ENCODE data around the gene OR12D3. TPM values are rescaled to one million over a fixed set of nuclear protein-coding genes. Genes with fewer than 3 reads are reported as not detected.

Gene OR12D3
- total RNA-seq, 2 experiments from 2014 or later: not detected

DNA sequence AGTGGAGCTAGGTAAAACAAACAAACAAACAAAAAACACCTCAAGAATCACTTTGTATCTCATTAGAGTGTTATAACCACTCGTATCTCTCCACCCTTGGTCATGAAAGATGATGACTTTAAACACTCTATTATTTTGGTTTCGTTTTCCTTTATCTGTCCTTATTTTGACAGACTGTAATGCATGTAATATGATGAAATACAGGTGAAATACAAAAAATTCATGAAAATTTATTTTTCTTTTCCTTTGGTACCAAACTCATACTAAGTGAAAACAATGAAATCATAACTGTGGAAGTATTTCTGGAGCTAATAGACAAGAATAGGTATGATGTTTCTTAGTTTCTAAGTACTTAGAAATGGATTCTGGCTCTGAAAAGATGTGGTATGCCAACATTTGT is 24.4 kb upstream of the OR12D3 start:
- H3K4me2 ChIP-seq (ENCODE audit: low read length): no peak overlapping the region
- CTCF ChIA-PET (ENCODE audit: unreplicated experiment): no interaction called here
- no peaks in the 10 kb centered on the region for H3K36me3 ChIP-seq (ENCODE audit: insufficient read depth, low read length)
- POLR2A ChIA-PET: interaction anchor here (0.6 kb wide), 1 partner anchor 89 kb away, joined by 3 read pairs; no protein-coding TSS in a partner anchor
- BruUV-seq (replicated peaks): no TSS peak
- H3K4me1 ChIP-seq (ENCODE audit: insufficient read depth, low read length, poor library complexity, severe bottlenecking): no peaks in the 10 kb centered on the region
- intact Hi-C loops (cut with micrococcal nuclease; ENCODE audit: unreplicated experiment): no loop called here
- H3K9me3 ChIP-seq (ENCODE audit: low read length): no peaks in the 10 kb centered on the region
- no peak overlapping the region for H2AFZ ChIP-seq (ENCODE audit: low read length)
- TF ChIP-seq EZH2phosphoT487 (IDR thresholded peaks at IDR 0.05; ENCODE audit: borderline replicate concordance, low read depth, low read length): no peak
- TF ChIP-seq, protein P1, sequence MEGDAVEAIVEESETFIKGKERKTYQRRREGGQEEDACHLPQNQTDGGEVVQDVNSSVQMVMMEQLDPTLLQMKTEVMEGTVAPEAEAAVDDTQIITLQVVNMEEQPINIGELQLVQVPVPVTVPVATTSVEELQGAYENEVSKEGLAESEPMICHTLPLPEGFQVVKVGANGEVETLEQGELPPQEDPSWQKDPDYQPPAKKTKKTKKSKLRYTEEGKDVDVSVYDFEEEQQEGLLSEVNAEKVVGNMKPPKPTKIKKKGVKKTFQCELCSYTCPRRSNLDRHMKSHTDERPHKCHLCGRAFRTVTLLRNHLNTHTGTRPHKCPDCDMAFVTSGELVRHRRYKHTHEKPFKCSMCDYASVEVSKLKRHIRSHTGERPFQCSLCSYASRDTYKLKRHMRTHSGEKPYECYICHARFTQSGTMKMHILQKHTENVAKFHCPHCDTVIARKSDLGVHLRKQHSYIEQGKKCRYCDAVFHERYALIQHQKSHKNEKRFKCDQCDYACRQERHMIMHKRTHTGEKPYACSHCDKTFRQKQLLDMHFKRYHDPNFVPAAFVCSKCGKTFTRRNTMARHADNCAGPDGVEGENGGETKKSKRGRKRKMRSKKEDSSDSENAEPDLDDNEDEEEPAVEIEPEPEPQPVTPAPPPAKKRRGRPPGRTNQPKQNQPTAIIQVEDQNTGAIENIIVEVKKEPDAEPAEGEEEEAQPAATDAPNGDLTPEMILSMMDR (conservative IDR thresholded peaks at IDR 0.05; ENCODE audit: low read length): no peak
- no peak overlapping the region for H3K4me3 ChIP-seq (ENCODE audit: low read depth, low read length, poor library complexity, severe bottlenecking)
- DNase-seq (ENCODE audit: low spot score): no peak
- H3K9me2 ChIP-seq (ENCODE audit: insufficient read depth, low read length): no peaks in the 10 kb centered on the region
- H3K79me2 ChIP-seq (ENCODE audit: insufficient read depth, low read depth, low read length): no peaks in the 10 kb centered on the region
- no peak overlapping the region for H3K27ac ChIP-seq (ENCODE audit: low read depth, low read length, poor library complexity, severe bottlenecking)
- H4K20me1 ChIP-seq (ENCODE audit: insufficient read depth, low read length): no peaks in the 10 kb centered on the region

DNA sequence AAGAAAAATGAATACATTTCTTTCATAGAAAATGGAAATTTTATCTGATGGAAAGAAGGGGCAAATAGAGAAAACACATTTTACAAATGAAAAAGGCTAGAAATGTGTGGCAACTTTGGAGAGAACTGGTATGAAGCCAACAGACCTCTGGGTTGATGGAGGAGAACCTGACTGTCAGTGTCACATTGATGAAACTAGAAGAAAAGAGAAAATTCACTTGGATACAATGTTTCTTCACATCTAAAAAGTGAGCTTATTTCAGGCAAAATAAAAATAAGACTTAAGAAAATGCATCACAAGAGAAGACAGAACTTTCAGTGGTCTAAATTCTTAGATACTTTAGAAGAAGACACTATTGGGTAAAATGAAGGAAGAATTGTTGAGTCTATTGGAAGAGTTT is 20.2 kb upstream of the OR12D3 start, which contains the start of gene OR12D2:
Gene OR12D2 (plus strand): TSS at position 301 of the 400 bp plus-strand sequence. CDS start 1,069 bp downstream, outside the sequence.
- no TSS peak for BruUV-seq (replicated peaks)
- no peaks in the 10 kb centered on the region for H3K79me2 ChIP-seq (ENCODE audit: insufficient read depth, low read depth, low read length)
- no peak for TF ChIP-seq EZH2phosphoT487 (IDR thresholded peaks at IDR 0.05; ENCODE audit: borderline replicate concordance, low read depth, low read length)
- TF ChIP-seq, protein P1 (conservative IDR thresholded peaks at IDR 0.05; ENCODE audit: low read length): no peak
- H3K4me1 ChIP-seq (ENCODE audit: insufficient read depth, low read length, poor library complexity, severe bottlenecking): no peaks in the 10 kb centered on the region
- ChIA-PET POLR2A (no interaction called here), CTCF (ENCODE audit: unreplicated experiment) (no interaction called here)
- no peaks in the 10 kb centered on the region for H3K9me3 ChIP-seq (ENCODE audit: low read length)
- H3K4me3 ChIP-seq (ENCODE audit: low read depth, low read length, poor library complexity, severe bottlenecking): no peak within 1 kb of the TSS
- H3K36me3 ChIP-seq (ENCODE audit: insufficient read depth, low read length): no peaks in the 10 kb centered on the region
- no peak within 1 kb of the TSS for H2AFZ ChIP-seq (ENCODE audit: low read length)
- no peaks in the 10 kb centered on the region for H3K9me2 ChIP-seq (ENCODE audit: insufficient read depth, low read length)
- intact Hi-C loops (cut with micrococcal nuclease; ENCODE audit: unreplicated experiment): no loop called here
- H4K20me1 ChIP-seq (ENCODE audit: insufficient read depth, low read length): no peaks in the 10 kb centered on the region
- no peak within 1 kb of the TSS for H3K27ac ChIP-seq (ENCODE audit: low read depth, low read length, poor library complexity, severe bottlenecking)
- H3K4me2 ChIP-seq (ENCODE audit: low read length): no peak within 1 kb of the TSS
- DNase-seq (ENCODE audit: low spot score): no peak

DNA sequence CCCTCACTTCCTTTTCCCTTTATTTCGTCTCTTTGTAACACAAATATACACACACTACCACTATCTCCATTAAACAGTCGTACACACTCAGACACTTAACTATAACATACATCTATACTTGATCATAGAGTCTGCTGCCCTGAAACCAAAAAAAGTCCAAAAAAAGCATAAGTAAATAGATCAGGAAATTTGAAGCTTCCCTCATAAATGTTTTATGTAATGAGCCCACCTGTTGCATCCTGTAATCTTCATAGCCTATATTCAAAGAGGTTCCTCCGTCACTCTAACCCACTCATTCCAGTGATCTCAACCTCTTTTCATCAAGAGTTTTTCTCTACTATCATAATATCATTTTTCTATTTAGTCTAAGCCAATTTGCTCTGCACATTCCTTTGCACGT is 13.4 kb upstream of the OR12D3 start:
- Histone ChIP-seq H2AFZ (ENCODE audit: low read length) (no peak overlapping the region), H3K4me1 (ENCODE audit: insufficient read depth, low read length, poor library complexity, severe bottlenecking) (no peaks in the 10 kb centered on the region), H3K9me3 (ENCODE audit: low read length) (no peaks in the 10 kb centered on the region), H3K4me2 (ENCODE audit: low read length) (no peak overlapping the region), H3K79me2 (ENCODE audit: insufficient read depth, low read depth, low read length) (no peaks in the 10 kb centered on the region), H3K4me3 (ENCODE audit: low read depth, low read length, poor library complexity, severe bottlenecking) (no peak overlapping the region), H3K9me2 (ENCODE audit: insufficient read depth, low read length) (no peaks in the 10 kb centered on the region), H3K36me3 (ENCODE audit: insufficient read depth, low read length) (no peaks in the 10 kb centered on the region), H3K27ac (ENCODE audit: low read depth, low read length, poor library complexity, severe bottlenecking) (no peak overlapping the region), H4K20me1 (ENCODE audit: insufficient read depth, low read length) (no peaks in the 10 kb centered on the region)
- POLR2A ChIA-PET: no interaction called here
- intact Hi-C loops (cut with micrococcal nuclease; ENCODE audit: unreplicated experiment): no loop called here
- TF ChIP-seq EZH2phosphoT487 (IDR thresholded peaks at IDR 0.05; ENCODE audit: borderline replicate concordance, low read depth, low read length): no peak
- TF ChIP-seq, protein P1 (conservative IDR thresholded peaks at IDR 0.05; ENCODE audit: low read length): no peak
- CTCF ChIA-PET (ENCODE audit: unreplicated experiment): no interaction called here
- no peak for DNase-seq (ENCODE audit: low spot score)
- no TSS peak for BruUV-seq (replicated peaks)
